HEK293T (cell line): Measurements from ENCODE around the gene ARL3.

ENCODE experiments used
- ARNT ChIP-seq: fragments of 450-650 bp; IDR thresholded peaks from 2 replicates; pipeline ENCODE4 v1.6.1; 2017; ENCODE audit warnings: mild to moderate bottlenecking
- CTBP1 ChIP-seq: fragments of 450-650 bp; IDR thresholded peaks from 2 replicates; pipeline ENCODE4 v1.6.1; 2016; ENCODE audit warnings: borderline replicate concordance
- ELF4 ChIP-seq: fragments of 450-650 bp; IDR thresholded peaks from 2 replicates; pipeline ENCODE4 v1.6.1; 2017; ENCODE audit warnings: antibody characterized with exemption
- FOXA1 ChIP-seq: fragments of 450-650 bp; IDR thresholded peaks from 2 replicates; pipeline ENCODE4 v1.6.1; 2016; ENCODE audit warnings: mild to moderate bottlenecking
- FOXM1 ChIP-seq: fragments of 450-650 bp; IDR thresholded peaks from 2 replicates; pipeline ENCODE4 v1.6.1; 2017; ENCODE audit warnings: mild to moderate bottlenecking, borderline replicate concordance
- HDGF ChIP-seq: fragments of 450-650 bp; IDR thresholded peaks from 2 replicates; pipeline ENCODE4 v1.6.1; 2017; ENCODE audit warnings: antibody characterized with exemption, borderline replicate concordance
- L3MBTL2 ChIP-seq: fragments of 450-650 bp; conservative IDR thresholded peaks from 2 replicates; pipeline ENCODE4 v1.6.1; 2016; ENCODE audit warnings: mild to moderate bottlenecking
- SP1 ChIP-seq: fragments of 450-650 bp; IDR thresholded peaks from 2 replicates; pipeline ENCODE4 v1.6.1; 2017

GRCh38 chr10:102762401-102763015, 48.3 kb upstream of the ARL3 start:
- TF ChIP-seq SP1 (no peak), L3MBTL2 (no peak), CTBP1 (no peak), FOXM1 (no peak), ELF4 (no peak), ARNT (no peak), HDGF (no peak), FOXA1 (no peak)
